ENCODE measurements around the gene ARHGAP42. TPM values are rescaled to one million over a fixed set of nuclear protein-coding genes. Genes with fewer than 3 reads are reported as not detected.
A peak's percentile ranks its signal among the peaks of the same experiment; 100 is the strongest.

The ARHGAP42 gene
- total RNA-seq, 1 experiment from 2014 or later = 7.1 TPM

DNA sequence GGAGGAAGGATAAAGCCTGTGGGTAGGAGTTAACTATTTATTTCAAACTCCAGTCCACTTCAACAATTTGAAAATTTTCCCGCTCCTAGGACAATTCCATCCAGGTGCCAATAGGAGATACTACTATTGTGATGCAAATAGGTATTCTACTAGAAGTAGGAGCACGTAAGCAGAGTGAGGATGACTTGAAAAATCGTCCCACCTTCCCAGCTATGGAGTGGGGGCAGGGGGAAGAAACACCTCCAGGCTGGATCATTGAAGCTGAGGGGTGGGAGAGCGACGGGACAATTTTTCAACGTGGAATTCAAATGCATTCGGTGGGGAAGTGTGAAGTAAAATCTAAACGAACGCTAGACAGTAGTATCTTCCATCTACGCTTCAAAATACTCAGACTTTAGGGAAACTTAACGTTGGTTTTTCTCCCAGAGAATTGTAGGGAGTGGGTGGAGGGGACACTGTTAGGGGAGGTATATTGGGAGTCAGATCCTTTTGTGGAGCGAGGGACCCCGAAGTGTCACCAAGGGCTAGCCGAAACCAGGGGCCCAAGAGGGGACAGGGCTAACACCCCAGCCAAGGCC, 523 bp upstream of the ARHGAP42 start:
- intact Hi-C loops (cut with micrococcal nuclease; ENCODE audit: unreplicated experiment) (no loop called here), in situ Hi-C loops (cut with HindIII; ENCODE audit: low pct_unique_long_range_greater_than_20kb, low sequenced_read_pairs) (no loop called here)
- ChIA-PET POLR2A (no interaction called here), CTCF (no interaction called here)
- peak overlapping the region; percentile 51; the same call in 1 of the 2 replicates for H3K27ac ChIP-seq (ENCODE audit: low read length)
- DNase-seq (ENCODE audit: low read depth, low spot score) (no peak), ATAC-seq (no peak; the same call in 1 of the 2 replicates)
- no TSS peak for BruUV-seq (replicated peaks)
- TF ChIP-seq POLR2AphosphoS5 (IDR thresholded peaks at IDR 0.05; ENCODE audit: low read depth, low read length) = no peak
- no peak for TF ChIP-seq SIN3A (IDR thresholded peaks at IDR 0.05; ENCODE audit: borderline replicate concordance, insufficient read depth, low read depth, low read length)
- no peak for TF ChIP-seq CTCF (IDR thresholded peaks at IDR 0.05)
- TF ChIP-seq, protein P1, sequence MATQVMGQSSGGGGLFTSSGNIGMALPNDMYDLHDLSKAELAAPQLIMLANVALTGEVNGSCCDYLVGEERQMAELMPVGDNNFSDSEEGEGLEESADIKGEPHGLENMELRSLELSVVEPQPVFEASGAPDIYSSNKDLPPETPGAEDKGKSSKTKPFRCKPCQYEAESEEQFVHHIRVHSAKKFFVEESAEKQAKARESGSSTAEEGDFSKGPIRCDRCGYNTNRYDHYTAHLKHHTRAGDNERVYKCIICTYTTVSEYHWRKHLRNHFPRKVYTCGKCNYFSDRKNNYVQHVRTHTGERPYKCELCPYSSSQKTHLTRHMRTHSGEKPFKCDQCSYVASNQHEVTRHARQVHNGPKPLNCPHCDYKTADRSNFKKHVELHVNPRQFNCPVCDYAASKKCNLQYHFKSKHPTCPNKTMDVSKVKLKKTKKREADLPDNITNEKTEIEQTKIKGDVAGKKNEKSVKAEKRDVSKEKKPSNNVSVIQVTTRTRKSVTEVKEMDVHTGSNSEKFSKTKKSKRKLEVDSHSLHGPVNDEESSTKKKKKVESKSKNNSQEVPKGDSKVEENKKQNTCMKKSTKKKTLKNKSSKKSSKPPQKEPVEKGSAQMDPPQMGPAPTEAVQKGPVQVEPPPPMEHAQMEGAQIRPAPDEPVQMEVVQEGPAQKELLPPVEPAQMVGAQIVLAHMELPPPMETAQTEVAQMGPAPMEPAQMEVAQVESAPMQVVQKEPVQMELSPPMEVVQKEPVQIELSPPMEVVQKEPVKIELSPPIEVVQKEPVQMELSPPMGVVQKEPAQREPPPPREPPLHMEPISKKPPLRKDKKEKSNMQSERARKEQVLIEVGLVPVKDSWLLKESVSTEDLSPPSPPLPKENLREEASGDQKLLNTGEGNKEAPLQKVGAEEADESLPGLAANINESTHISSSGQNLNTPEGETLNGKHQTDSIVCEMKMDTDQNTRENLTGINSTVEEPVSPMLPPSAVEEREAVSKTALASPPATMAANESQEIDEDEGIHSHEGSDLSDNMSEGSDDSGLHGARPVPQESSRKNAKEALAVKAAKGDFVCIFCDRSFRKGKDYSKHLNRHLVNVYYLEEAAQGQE (IDR thresholded peaks at IDR 0.05; ENCODE audit: insufficient read depth in 1 of 2, low read depth in 2 of 2, low read length in 1 of 2) = no peak
- TF ChIP-seq TCF7L2 (IDR thresholded peaks at IDR 0.05; ENCODE audit: low read depth, low read length) = no peak
- H3K27me3 ChIP-seq (ENCODE audit: control insufficient read depth, insufficient read depth, low read length) = no peaks in the 10 kb centered on the region
- H3K4me3 ChIP-seq (ENCODE audit: low read depth in 2 of 2, low read length in 2 of 2) = peak overlapping the region; percentile 76 to 77
- H3K36me3 ChIP-seq (ENCODE audit: control insufficient read depth, insufficient read depth, low read length) = no peaks in the 10 kb centered on the region
- H3K4me1 ChIP-seq (ENCODE audit: control insufficient read depth, insufficient read depth, low read length) = peaks cover 23% of the 10 kb centered on the region
- H3K9me3 ChIP-seq (ENCODE audit: control insufficient read depth, insufficient read depth, low read depth, low read length) = no peaks in the 10 kb centered on the region

GRCh38 chr11:100687630-100688395, 725 bp downstream of the ARHGAP42 start:
- ChIA-PET POLR2A (interaction anchor here (0.6 kb wide), 2 partner anchors 53 to 1394 kb away, joined by 3 to 9 read pairs; no protein-coding TSS in a partner anchor), CTCF (interaction anchor here (0.6 to 0.9 kb wide), 7 partner anchors 8 to 163 kb away, joined by 3 to 12 read pairs (median 3); no protein-coding TSS in a partner anchor)
- no peaks in the 10 kb centered on the region for H3K9me3 ChIP-seq (ENCODE audit: control insufficient read depth, insufficient read depth, low read depth, low read length)
- H3K4me3 ChIP-seq (ENCODE audit: low read depth in 2 of 2, low read length in 2 of 2) = peak overlapping the region; percentile 76 to 77
- intact Hi-C loops (cut with micrococcal nuclease; ENCODE audit: unreplicated experiment) = no loop called here
- BruUV-seq (replicated peaks) = TSS peak; percentile 64
- H3K4me1 ChIP-seq (ENCODE audit: control insufficient read depth, insufficient read depth, low read length) = peaks cover 26% of the 10 kb centered on the region
- peak overlapping the region; percentile 74 for H3K27ac ChIP-seq (ENCODE audit: low read length)
- H3K27me3 ChIP-seq (ENCODE audit: control insufficient read depth, insufficient read depth, low read length) = no peaks in the 10 kb centered on the region
- no peaks in the 10 kb centered on the region for H3K36me3 ChIP-seq (ENCODE audit: control insufficient read depth, insufficient read depth, low read length)
- TF ChIP-seq POLR2AphosphoS5 (IDR thresholded peaks at IDR 0.05; ENCODE audit: low read depth, low read length) (no peak), TCF7L2 (IDR thresholded peaks at IDR 0.05; ENCODE audit: low read depth, low read length) (0 out of 2 replicates have a peak, but pooled peaks have one; percentile 25), SIN3A (IDR thresholded peaks at IDR 0.05; ENCODE audit: borderline replicate concordance, insufficient read depth, low read depth, low read length) (no peak), CTCF (IDR thresholded peaks at IDR 0.05) (peak; percentile 88)
- TF ChIP-seq, protein P1 (IDR thresholded peaks at IDR 0.05; ENCODE audit: insufficient read depth in 1 of 2, low read depth in 2 of 2, low read length in 1 of 2) = no peak
- ATAC-seq (peak; percentile 85), DNase-seq (ENCODE audit: low read depth, low spot score) (peak; percentile 75)
- in situ Hi-C loops (cut with HindIII; ENCODE audit: low pct_unique_long_range_greater_than_20kb, low sequenced_read_pairs) = no loop called here

Measured in Panc1 (cell line).